Stimulated activated CD4-positive, alpha-beta T cell treated with anti-CD3 and anti-CD28 coated beads, Interleukin-15, amount 100 ng/mL, for 1 hour (primary cell): ENCODE data around the gene BICRAL.
"Not testable (repeated sequence)": the region's sequence is repeated elsewhere in the genome, so short reads cannot be mapped to it uniquely, and the experiment has no call there.

ENCODE experiments used
- DNase-seq, 2 donors: peaks; one replicate each; pipeline ENCODE4 v3.0.0-alpha.2; 2020; ENCODE audit warnings: low read depth in 1 of 2, low spot score in 1 of 2

Gene BICRAL

DNA sequence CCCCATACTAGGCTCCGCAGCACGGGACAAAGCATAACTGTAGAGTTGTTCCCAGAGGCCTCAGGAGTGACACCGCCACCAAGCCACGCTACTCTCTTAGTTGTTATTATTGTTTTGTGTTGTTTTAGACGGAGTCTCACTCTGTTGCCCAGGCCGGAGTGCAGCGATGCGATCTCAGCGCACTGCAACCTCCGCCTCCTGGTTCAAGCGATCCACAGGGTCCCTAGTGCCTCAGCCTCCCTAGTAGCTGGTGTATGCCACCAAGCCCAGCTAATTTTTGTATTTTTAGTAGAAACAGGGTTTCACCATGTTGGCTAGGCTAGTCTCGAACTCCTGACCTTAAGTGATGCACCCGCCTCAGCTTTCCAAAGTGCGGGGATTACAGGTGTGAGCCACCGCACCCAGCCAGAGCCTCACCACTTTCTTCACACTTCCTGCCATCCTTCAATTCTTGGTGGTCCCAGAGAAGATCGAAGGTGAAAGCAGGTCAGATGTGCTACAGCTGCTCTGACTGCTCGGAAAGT is 109.4 kb downstream of the BICRAL start:
- no peak for DNase-seq

DNA sequence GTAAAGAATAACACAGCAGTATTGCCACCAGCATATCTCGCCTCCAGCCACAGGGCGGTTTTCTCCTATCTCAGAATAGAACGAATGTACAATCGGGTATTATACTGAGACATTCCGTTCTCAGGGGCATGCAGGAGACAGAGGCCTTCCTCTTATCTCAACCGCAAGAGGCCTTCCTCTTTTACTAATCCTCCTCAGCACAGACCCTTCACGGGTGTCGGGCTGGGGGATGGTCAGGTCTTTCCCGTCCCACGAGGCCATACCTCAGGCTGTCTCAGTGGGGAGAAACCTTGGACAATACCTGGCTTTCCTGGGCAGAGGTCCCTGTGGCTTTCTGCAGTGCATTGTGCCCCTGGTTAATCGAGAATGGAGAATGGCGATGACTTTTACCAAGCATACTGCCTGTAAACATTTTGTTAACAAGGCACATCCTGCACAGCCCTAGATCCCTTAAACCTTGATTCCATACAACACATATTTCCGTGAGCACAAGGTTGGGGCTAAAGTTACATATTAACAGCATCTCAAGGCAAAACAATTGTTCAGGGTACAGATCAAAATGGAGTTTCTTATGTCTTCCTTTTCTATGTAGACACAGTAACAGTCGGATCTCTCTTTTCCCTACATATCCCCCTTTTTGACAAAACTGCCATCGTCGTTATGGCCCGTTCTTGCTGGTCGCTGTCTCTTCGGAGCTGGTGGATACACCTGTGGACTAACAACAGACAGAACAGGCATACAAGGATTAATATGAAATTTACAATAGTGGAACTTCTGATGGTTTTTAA is 112.4 kb downstream of the BICRAL start:
- DNase-seq, result not testable (repeated sequence)

DNA sequence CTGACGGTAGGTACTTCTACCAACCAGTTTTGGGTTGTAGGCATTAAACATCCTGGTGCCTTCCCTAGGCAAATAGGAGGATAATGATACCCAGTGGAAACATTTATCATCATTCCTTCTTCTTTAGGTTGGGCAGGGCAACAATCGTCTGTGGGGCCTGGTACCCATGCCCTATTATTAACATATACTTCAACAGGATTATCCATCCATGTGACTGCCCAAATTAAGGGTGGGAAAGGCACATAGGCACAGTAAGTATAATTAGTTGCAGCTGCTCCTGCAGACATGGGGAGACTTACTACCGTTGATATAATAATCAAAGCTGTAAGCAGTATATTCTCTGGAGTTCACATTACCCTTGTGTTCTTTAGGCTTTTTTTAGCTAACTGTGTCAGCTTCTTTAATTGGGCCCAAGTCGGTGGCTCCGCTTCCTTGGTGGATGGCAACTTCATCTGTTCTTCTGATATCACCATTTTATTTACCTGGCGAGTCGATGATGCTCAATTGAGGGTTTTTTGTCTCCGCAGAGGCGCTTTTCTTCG is 114.4 kb downstream of the BICRAL start:
- no peak for DNase-seq

DNA sequence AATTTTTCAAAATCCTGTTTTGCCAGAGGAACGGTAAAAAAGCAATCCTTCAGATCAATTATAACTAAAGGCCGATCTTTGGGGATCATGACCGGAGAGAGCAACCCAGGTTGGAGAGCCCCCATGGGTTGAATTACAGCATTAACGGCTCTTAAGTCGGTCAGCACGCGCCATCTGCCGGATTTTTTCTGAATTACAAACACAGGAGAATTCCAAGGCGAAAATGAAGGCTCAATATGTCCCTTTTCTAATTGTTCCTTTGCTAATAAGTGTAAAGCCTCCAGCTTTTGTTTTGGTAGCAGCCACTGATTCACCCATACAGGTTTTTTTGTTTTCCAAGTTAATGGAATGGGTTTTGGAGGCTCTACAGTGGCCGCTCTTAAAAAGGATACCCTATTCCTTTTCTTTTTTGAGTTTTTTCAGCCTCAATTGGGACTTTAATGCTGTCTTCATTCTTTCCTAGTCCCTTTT is 117.1 kb downstream of the BICRAL start:
- DNase-seq, result peak in 1 of 2 donors; percentile 24

DNA sequence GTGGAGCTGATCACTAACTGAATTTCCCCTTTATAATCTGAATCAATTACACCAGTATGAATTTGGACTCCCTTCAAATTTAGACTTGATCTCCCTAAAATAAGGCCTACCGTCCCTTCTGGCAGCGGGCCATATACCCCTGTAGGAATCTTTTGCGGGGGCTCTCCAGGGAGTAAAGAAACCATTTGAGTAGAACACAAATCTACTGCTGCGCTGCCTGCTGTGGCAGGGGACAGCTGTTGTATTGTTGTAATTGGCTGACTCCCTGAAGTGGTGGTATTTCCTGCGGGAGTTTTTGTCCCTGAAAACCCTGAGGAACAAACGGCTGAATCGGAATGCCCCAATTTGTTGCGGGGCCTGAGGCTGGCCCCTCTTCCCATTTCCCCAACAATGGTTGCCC is 118.0 kb downstream of the BICRAL start:
- no peak for DNase-seq

DNA sequence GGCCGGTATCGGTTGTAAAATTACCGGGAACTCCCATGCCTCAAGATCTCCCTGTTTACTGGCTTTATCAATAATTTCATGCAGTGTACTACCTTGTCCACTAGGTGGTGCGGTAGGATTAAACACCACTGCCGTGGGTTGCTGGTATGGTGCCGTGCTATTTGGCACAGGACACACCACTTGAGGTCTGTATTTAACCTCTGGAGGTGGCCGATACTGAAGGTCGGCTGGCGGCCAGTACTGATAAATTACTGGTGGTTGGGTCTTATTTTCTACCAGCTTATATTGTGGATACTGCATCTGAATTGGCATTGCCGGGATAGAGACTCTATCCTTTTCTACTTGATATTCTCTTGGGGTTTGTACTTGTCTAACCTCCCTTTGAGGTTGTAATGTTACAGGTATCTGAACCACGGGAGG is 119.7 kb downstream of the BICRAL start:
- DNase-seq, result peak in 1 of 2 donors; percentile 47

DNA sequence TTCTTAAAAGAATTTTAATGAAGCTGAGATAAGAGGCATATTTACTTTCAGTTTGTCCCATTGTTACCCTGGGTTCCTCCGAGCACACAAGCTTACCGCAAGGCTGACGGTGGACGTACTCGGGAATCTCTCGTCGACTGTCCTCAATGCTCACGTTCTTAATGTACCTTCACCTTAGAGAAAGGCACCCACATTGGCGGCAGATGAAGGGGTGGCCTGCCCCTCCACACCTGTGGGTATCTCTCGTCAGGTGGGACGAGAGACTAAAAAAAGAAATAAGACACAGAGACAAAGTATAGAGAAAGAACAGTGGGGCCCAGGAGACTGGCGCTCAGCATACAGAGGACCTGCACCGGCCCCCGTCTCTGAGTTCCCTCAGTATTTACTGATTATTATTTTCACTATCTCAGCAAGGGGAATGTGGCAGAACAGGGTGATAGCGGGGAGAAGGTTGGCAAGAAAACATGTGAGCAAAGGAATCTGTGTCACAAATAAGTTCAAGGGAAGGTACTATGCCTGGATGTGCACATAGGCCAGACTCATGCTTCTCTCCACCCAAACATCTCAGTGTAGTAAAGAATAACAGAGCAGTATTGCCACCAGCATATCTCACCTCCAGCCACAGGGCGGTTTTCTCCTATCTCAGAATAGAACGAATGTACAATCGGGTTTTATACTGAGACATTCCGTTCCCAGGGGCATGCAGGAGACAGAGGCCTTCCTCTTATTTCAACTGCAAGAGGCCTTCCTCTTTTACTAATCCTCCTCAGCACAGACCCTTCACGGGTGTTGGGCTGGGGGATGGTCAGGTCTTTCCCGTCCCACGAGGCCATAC is 120.8 kb downstream of the BICRAL start:
- DNase-seq, result not testable (repeated sequence)

DNA sequence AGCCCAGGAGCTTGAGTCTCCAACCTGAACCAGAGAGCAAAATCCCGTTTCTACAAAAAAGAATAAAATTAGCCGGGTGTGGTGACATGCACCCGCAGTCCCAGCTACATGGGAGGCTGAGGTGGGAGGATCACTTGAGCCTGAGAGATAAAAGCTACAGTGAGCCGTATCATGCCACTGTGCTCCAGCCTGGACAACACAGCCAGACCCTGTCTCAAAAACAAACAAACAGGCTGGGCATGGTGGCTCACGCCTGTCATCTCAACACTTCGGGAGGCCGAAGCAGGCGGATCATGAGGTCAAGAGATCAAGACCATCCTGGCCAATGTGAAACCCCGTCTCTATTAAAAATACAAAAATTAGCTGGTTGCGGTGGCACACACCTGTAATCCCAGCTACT is 122.6 kb downstream of the BICRAL start:
- no peak for DNase-seq

DNA sequence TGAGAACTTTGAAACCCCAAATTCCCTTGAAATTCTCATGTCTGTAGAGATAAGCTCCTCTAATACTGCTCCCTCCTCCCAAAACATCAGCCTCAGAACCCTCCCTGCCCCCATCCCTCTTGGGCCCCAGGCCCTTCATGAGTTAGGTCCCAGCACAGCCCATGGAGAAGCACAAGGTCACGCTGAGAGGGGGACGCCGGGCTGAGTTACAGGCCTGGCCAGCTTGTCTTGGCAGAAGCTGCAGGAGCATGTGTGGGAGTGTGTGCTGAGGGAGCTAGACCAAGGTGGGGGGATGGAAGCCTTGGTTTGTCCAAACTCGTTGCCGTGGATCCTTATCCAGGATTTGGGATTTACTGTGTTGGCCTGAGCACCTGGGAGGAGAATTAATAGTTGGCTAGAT is 125.5 kb downstream of the BICRAL start:
- no peak for DNase-seq

DNA sequence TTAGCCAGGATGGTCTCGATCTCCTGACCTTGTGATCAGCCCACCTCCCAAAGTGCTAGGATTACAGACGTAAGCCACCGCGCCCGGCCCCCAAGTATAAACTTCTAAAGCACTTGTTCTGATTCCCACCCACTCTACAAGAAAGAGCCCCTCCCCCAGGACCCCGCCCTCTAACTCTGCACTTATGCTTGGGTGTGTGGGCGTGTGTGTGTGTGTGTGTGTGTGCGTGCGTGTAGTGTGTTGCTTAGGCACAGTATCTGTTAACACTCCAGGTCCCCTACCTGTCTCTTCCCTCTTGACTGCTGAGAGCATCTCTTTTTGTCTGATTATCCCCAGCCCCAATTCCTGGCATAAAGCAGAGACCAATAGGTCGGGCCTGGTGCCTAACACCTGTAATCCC is 128.0 kb downstream of the BICRAL start:
- no peak for DNase-seq

DNA sequence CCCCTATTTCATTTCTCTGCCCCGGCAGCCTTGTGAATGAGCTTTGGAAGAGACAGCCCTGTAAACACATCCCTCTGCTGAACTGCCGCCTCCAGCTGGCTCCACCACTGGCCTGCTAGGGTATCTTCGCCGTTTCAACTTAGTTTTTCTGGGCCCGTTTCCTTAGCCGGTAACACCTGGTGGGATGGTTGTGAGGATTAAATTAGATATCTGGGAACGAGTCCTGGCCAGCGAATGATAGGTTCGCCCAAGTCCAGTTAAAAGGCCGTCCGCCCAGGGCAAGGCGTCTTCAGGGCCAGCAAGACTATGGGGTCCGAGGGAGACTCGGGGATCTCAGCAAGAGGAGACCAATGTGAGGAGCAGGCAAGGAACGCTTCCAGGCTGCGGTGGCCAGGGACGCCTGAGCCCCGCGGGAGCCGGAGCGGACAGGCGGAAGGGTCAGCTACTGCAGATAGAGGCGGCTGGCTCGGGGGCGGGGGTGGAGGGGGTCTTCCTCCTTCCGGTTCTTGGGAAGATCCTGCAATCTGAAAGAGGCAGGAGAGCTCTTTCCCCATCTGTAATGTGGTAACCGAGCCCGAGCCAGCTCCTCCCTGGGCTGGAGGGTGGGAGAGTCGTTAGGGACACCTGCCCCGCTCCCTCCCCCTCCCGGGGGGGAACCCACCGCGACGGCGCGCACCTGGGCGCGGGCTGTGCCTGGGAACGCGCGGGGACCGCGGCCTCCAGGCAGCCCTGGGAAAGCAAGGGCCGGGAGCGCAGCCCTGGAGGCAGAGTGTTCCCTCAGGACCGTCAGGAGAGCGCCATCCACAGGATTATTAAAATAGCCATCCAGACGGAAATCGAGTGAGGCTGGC is 129.5 kb downstream of the BICRAL start:
- DNase-seq, result no peak

DNA sequence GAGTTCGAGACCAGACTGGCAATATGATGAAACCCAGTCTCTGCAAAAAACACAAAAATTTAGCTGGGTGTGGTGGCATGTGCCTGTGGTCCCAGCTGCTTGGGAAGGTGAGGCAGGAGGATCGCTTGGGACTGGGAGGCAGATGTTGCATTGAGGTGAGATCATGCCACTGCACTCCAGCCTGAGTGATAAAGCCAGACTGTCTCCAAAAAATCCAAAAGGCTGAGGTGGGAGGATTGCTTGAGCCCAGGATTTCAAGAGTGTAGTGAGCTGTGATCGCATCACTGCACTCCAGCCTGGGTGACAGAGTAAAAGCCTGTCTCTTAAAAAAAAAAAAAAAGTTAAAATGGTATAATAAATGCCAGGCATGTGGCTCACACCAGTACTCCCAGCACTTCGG is 132.7 kb downstream of the BICRAL start:
- DNase-seq, result no peak

DNA sequence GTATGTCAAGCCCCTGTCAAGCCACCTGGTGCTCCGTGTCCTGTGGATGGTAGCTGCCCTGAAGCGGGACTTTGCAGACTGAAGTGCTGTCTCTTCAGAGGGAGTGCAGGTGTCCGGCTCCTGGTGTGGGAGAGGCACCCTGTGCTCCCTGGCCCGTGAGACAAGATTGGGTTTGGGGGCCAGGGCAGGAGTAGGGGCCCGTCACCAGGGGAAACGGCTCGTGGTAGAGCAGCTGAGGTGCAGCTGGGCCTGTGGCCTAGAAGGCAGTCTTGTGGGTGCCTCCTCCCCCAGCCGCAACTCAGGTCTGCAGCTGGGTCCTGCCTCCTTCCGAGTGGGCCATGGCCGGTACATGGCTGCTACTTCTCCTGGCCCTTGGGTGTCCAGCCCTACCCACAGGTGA is 133.9 kb downstream of the BICRAL start, which contains the start of gene PTCRA:
Gene PTCRA (plus strand): TSS at position 322 of the 400 bp plus-strand sequence. CDS start 17 bp downstream, at position 339.
- DNase-seq, result no peak

DNA sequence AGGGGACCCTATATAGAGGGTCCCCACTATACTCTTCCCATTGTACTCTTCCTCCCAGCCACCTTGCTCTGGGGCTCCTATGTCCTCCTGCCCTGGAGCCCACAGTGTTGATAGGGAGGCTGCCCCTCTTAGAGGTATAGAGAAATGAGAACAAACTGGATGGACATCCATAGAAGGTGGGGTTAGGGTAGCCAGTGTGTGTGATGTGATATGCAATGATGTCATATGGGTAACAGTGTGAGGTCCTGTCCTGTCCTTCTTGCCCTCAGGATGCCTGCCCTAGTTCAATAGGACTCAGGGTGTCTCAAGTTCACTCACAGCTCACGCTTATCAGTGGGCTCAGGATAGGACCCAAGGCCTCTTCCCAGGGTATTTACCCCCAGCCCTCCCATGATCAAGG is 134.4 kb downstream of the BICRAL start:
- DNase-seq, result no peak
